ENCODE data around the gene SUGP1.
"Not testable (repeated sequence)": the region's sequence is repeated elsewhere in the genome, so short reads cannot be mapped to it uniquely, and the experiment has no call there.

SUGP1 gene

DNA sequence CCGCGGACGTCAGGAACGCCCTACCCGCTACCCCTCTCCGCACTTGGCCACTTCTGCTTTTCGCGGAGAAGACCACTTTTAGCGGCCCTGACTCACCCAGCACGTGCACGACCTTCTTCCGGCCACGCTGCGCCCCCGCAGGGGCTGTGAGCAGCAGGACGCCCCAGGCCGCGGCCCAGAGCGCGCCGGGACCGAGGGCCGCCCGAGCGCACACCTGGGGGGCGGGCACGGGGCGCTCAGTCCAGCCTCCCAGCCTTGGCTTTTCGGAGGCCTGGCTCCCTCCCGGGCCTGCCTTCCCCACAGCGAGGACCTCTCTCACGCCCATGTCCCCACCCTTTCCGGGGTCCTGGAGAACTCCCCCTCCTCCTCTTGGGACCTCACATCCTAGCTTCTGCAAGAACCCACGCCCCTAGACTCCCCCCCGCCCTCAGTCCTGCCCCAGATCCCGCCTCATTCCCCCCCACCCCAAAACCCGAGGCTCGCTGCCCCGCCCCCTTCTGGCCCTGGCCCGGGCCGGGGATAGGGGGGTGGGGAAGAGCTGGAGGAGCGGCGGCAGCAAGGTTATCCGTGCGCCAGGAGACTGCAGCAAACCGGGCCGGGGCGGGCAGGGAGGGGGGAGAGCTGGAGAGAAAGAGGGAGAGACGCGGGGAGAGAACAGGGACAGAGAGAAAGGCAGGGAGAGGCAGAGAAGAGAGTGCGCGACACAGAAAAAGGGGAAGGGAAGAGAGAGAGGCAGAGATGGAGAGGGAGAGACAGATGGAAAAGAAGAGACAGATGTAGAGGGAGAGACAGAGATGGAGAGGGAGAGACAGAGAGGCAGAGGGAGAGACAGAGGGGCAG, 58.7 kb downstream of the SUGP1 start:
- no peak for FAIRE-seq

DNA sequence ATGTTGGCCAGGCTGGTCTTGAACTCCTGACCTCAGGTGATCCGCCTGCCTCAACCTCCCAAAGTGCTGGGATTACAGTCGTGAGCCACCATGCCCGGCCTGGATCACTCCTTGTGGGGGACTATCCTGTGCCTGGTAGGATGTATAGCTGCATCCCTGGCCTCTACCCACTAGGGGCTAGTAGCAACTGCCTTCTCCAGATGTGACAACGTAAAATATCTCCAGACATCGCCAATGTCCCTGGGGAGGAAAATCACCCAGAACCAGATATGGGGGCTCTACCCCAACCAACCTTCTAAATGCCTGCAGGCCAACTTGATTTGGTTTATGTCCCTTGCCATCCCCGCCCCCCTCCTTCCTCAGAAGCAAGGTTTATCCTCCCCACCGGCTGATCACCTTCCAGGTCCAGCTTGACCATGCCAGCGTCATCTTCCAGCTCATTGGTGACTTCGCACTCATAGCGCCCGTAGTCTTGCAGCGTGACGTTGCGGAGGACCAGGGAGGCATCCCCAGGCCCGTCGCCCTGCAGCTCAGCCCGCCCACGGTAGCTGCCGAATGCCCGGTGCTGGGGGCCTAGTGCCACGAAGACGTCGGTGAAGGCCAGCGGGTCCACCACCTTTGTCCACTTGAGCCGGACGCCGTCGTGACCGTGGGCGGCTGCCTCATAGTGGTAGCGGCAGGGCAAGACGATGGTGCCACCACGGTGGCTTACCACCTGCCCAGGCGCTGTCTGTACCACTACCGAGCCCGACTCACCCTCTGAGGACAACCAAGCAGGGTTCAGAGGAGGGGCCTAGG, 59.7 kb downstream of the SUGP1 start:
- FAIRE-seq, result no peak

DNA sequence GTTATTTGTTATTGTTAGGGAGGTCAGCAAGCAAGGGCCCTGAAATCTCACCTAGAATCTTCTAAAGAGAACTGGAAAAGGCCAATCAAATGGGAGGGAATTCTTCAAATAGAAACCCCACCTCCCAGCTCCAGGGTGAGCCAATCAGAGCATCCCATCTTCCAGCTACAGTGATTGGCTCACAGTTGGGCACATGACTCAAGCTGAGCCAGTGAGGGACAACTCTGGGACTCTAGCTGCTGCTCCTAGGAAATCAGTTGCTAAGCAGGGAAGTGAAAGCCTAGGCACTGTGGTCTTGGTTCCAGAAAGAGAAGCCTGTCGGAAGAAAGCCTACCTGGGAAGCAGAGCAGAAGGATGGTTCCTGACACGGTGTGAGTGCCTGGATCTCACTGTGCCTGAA, 60.6 kb downstream of the SUGP1 start:
- peak; percentile 91 for FAIRE-seq

DNA sequence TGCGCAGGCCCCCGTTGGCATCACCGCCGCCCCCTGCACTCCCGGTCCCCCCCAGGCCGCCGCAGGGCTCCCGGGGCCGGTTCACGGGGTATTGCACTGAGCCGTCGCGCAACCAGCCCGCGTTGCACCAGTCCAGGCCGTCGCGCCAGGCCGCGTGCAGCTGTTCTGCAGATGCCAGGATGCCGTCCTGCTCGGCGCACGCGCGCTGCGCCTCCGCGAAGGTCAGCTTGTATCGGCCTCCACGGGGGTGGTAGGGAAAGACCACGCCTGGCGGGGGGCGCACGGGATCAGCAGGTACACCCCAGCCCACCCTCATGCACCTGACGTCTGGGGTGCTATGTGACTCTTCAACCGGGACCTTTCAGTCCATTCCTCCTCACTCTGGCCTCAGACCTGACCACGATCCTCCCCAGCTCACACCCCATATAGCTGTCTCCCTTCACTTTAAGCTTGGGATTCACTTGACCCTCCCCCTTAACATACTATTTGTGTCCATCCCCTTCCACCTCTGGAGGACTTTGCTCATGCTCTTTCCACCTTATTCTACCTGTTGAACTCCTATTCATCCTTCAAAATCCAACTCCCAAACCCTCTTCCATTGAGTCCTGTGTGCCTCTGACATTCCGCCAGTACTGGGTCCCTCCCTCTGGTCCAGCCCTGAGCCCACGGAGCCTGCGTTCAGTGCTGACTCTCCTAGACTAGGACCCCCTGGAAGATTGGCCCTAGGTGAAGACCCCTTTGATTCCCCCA, 61.5 kb downstream of the SUGP1 start:
- FAIRE-seq, result no peak

DNA sequence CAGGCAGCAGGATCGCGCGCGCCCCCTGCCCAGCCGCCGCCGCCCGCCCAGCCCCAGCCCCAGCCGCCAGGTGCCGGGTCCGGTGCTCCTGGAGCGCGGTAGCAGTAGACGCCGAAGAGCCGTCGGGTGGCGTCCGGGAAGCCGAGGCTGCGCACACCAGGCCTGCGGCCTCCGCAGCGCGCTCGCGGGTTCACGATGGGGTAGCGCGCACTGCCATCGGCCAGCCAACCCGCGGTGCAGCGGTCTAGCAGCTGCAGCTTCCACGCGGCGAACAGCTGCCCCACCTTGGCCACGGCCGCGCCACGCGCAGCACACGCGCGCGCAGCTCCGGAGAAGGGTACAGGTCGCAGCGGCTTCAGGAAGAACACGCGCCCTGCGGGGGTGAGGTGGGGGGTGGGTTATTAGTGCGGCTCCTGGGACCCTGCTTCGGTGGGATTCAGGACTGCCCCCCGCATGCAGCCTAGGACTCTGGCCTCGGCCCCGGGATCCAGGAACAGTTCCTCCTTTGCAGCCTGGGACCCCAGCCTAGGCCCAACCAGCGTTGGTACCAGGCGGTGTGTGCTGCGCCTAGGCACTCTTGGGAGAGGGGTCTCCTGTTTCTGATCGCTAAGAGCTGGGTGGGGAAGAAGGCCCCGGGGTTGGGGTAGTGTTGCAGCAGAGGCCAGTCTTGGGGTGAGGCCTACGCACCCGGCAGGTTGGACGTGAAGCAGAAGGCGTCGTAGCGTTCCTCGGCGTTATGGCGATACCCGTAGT, 62.3 kb downstream of the SUGP1 start:
- no peak for FAIRE-seq

DNA sequence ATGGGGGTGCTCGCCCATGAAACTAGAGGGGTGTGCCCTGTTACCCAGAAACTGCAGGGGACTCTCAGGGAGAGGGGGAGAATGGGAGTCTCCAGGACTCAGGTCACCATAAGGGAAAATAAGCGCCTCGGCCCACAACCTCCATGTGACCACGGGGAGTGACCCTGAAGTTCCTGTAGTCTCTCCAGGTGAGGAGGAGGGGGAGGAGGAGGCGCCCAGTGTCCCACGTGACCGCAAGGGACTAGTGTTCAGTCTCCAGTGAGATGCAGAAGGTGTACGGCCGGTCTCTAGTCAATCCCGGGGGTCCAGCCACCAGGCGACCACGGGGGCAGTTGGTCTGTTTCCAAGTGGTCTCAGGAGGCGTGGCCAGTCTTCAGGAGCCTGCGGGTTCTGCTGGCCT, 63.2 kb downstream of the SUGP1 start:
- FAIRE-seq, result no peak

DNA sequence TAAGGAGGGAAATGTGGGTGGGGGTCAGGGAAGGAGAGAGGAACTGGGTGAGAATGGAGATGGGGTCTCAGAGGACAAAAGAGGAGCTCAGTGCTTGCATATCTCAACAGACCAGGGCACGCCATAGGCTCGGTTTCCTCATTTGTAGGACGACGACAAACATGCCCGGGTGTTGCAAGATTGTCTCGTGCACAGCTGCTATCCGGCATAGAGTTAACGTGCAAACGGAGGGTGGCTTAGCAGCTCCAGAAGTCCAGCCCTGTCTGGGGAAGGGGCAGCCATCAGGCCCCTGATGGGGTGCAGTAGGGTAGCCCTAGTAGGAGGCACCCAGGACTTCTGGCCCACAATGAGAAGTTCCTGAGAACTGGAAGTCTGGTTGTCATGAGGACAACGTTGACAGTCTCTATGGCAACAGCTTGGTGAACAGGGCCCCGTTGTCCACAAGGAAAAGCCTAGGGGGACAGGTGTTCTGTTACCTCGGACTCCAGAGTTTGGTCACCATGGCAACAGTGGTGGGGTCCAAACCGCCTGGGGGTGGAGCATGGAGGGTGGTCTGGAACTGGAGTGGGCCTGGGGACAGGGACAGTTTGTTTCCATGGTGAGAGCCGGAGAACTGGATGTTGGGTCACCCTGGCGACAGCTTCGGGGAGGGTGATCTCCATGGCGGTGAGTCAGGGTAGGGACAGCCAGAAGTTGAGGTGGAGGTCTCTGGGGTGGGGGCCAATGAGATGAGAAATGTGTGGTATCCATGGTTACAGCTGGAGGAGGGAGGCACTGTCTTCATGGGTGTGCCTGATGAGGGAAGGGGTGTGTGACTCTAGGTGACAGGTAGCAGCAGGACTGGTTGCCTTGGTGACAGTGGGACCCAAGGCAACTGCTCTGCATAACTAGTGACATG, 64.0 kb downstream of the SUGP1 start:
- no peak for FAIRE-seq

DNA sequence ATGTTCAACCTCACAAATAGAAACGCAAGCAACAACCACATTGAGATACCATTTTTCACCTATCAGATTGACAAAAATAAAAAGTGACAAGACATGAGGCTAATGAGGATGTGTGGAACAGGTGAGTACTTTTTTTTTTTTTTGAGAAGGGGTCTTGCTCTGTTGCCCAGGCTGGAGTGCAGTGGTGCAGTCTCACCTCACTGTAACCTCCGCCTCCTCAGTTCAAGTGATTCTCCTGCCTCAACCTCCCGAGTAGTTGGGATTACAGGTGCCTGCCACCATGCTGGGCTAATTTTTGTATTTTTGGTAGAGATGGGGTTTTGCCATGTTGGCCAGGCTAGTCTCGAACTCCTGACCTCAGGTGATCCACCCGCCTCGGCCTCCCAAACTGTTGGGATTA, 66.9 kb downstream of the SUGP1 start:
- not testable (repeated sequence) for FAIRE-seq

DNA sequence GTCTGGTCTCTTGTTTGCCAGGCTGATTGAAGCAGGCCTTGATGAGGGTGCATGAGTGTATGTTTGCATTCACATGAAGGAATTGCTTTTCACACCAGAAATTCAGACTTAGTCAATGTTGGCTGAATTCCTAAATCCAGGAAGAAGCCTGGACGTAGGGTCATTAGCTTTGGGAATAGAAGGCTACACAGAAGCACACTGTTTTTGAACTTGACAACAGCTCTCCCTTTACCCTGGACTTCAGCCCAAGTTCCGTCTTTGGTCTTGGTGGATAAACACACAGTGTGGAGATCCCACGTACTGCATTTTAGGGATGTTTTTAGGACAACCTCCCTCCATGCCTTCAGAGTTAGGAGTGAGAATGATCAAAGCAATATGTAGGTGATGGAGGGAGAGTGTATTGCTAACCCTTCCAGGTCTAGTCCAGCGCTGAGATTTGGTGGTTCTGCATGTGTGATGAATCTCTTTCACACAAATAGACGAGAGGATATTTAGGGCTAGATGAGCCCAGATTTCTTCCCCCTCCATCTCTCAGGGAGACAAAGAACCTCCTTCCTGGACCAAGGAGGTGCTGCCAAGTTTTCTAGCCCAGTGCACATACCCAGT, 70.0 kb downstream of the SUGP1 start:
- no peak for FAIRE-seq

DNA sequence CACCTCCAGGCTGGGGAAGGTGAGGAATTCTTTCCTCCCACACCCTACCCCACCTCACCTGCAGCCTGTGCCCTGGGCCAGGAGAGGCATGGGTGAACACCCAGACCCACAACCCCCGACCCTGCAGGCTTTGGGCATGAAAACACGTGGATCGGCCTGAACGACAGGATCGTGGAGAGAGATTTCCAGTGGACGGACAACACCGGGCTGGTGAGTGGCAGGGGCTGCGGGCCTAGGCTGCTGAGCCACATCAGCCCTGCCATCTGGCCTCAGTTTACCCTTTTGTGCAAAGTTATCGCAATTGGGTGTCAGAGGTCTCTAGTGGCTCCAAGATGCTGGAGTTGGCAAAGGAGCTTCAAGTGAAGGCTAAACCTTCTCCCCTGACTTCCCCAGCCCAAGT, 79.8 kb downstream of the SUGP1 start:
- FAIRE-seq, result no peak

DNA sequence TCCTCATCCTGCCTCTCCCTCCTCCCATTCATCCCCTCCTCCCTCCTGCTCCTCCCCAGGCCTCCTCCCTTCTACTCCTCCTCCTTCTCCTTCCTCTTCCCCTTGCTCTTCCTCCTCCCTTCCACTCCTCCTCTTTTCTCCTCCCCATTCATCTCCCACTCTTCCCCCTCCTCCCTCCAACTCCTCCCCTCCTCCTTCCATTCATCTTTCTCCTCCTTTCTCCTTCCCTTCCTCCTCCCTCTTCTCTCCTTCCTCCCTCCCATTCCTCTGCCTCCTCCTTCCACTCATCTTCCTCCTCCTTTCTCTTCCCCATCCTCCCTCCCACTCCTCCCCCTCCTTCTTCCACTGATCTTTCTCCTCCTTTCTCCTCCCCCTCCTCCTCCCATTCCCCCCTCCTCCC, 80.6 kb downstream of the SUGP1 start:
- no peak for FAIRE-seq

DNA sequence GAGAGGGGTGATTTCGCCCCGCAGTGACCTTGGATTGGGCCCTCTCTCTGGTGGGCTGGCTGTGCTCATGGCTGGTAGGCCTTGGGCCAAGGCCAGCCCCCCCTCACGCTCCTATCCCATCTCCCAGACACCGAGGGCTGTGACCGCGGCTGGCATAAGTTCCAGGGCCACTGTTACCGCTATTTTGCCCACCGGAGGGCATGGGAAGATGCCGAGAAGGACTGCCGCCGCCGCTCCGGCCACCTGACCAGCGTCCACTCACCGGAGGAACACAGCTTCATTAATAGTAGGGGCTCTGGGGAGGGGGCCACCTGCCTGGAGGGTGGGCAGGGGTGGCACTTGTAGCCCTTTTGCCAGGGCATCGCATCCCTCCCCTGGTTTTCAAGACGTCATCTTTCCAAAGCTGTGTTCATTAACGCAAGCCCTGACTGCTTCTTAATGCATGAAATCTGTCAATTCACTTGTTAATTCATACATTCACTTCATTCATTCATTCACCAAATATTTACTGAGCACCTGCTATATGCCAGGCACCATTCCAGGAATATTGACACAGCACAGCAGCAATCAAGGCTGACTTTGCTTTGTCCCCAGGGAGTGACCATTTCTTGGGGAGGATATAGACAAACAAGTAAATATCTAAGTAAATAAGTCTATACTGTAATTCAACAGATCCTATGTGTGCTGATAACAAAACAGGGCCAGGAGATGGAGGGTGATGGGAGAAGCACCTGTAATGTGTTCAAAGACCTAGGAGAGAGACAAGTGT, 82.0 kb downstream of the SUGP1 start:
- FAIRE-seq, result no peak

DNA sequence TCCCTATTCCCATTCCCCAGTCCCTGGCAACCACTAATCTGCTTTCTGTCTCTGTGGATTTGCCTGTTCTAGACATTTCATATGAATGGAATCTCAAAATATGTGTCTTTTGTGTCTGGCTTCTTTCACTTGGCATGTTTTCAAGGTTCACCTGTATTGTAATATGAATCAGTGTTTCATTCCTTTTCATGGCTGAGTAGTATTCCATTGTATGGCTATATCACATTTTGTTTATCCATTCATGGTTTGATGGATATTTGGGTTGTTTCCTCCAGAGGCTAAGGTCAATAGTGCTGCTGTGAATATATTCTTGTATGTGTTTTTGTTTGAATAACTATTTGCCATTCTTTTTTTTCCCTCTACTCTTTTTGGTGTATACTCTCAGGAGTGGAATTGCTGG, 84.1 kb downstream of the SUGP1 start:
- FAIRE-seq, result no peak

DNA sequence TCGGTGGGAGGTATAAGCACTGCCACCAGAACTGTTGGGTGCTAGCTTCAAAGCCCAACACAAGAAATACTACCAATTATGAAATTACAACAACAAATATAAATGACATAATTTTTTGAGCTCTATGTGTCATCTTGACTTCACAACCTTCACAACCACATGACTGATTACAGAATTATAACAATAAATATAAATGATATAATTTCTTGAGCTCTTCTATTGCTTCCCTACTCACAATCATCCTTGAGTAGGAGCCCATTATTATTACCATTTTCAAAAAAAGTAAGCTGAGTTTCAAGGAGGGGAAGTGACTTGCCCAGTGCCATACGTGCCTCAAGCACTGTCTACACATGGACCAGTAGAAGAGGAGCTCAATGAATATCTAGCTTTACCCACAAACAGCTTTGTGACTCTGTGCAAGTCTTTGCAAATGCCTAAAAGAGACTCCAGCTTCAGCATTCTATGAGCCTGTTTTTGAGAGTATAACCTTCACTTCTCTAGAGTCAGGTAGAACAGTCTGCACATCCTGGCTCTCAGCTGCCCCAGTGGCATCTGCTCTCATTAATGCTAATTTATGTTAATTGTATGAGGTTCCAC, 86.0 kb downstream of the SUGP1 start:
- FAIRE-seq, result no peak

DNA sequence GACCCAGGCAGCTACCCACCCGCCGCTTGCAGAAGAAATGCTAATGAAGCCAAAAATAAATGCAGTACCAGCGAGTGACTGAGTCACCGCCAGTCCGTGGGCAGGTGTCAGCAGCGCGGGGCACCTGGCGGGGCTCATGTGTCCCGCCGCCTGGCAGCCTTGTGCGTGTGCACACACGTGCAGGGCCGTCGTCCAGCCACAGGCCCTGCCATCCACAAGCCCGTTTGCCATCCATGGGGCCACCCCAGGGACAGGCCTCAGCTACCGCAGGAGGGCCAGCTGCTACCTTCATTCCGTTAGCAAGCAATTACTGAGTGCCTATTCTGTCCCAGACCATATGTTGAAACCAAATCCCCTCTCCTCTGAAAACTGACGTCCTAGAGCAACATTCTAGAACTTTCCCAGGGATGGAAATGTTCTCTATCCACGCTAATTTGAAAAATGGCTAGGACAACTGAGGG, 88.0 kb downstream of the SUGP1 start:
- FAIRE-seq, result no peak

DNA sequence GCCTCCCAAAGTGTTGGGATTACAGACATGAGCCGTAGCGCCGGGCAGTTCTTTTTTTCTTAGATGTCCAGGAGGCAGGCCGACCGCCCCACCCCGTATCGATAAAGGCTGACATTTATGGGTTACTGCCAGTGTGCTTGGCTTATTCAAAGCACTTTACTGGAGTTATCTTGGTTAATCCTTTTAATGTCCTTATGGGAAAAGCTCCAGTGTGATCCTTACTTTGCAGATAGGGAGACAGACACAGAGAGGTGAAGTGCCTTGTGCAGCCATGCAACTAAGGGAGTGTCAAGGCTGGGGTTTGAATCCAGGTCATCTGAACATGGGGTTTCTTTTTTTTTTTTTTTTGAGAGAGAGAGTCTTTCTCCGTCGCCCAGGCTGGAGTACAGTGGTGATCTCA, 89.3 kb downstream of the SUGP1 start:
- FAIRE-seq, result no peak

DNA sequence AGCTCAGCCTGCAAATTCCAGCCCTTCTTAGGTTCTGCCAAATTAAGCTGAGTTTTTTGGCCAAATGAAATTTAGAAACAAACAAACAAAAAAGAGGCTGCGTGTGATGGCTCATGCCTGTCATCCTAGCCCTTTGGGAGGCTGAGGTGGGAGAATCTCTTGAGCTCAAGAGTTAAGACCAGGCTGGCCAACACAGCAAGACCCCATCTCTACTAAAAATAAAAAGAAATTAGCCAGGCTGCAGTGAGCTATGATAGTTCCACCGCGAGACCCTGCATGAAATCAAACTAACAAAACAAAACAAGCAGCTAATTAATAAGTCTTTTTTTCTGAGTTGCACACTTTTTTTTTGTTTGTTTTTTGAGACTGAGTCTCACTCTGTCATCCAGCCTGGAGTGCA, 90.6 kb downstream of the SUGP1 start:
- FAIRE-seq, result no peak

DNA sequence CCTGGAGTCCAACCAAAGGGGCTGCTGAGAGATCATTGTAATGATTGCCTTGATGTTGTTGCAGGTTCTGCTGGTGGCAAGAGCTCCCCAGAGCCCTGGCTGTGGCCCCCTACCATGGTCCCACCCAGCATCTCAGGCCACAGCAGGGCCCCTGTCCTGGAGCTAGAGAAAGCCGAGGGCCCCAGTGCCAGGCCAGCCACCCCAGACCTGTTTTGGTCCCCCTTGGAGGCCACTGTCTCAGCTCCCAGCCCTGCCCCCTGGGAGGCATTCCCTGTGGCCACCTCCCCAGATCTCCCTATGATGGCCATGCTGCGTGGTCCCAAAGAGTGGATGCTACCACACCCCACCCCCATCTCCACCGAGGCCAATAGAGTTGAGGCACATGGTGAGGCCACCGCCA, 93.1 kb downstream of the SUGP1 start:
- FAIRE-seq, result no peak

DNA sequence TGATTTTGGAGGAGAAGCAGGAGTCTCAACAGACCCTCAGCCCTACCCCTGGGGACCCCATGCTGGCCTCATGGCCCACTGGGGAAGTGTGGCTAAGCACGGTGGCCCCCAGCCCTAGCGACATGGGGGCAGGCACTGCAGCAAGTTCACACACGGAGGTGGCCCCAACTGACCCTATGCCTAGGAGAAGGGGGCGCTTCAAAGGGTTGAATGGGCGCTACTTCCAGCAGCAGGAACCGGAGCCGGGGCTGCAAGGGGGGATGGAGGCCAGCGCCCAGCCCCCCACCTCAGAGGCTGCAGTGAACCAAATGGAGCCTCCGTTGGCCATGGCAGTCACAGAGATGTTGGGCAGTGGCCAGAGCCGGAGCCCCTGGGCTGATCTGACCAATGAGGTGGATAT, 93.6 kb downstream of the SUGP1 start:
- no peak for FAIRE-seq

DNA sequence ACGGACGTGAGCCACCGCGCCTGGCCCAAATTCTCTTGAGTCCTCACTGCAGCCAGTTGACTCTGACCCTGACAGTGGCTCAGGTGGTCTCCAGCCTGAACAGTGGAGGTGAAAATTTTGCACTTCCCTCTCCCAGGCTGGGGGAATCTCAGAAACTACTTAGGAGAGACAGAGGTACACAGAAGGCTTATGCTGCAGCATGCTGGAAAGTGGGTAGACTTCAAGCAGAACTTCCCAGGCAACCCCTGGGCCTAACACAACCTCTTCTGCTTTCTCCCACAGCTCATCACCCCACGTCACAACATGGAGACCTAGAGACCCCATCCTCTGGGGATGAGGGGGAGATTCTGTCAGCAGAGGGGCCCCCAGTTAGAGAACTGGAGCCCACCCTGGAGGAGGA, 94.1 kb downstream of the SUGP1 start:
- FAIRE-seq, result no peak
